Keratinocyte (primary cell): Measurements from ENCODE around the gene SLC28A3. TPM values are rescaled to one million over a fixed set of nuclear protein-coding genes. Genes with fewer than 3 reads are reported as not detected.

ENCODE experiments used
- DNase-seq: peaks from one replicate; pipeline ENCODE4 v3.0.0-alpha.2; 2011; ENCODE audit warnings: low read depth, missing footprints, low spot score
- FAIRE-seq: peaks from 2 replicates; lab custom pipeline; 2011; peaks lifted over from hg19 to GRCh38; lab: Jason Lieb, UNC
- H2AFZ ChIP-seq: 2 replicates; pipeline ENCODE4 v1.6.0; 2012; ENCODE audit warnings: low read length, control low read depth, inconsistent platforms; ENCODE audit not compliant: control insufficient read depth
- H3K27ac ChIP-seq: 2 replicates; pipeline ENCODE4 v1.5.1; 2011; ENCODE audit warnings: low read length; ENCODE audit not compliant: control insufficient read depth, insufficient read depth
- H3K27me3 ChIP-seq: 3 replicates; pipeline ENCODE4 v1.6.0; 2011; ENCODE audit warnings: low read length; ENCODE audit not compliant: control insufficient read depth, insufficient read depth; ENCODE audit errors: extremely low read depth
- H3K36me3 ChIP-seq, 2 experiments: 2 replicates in 1 of 2; 3 replicates in 1 of 2; pipeline ENCODE4 v1.5.1; 2011; ENCODE audit warnings: low read length in 2 of 2, mild to moderate bottlenecking in 1 of 2; ENCODE audit not compliant: control insufficient read depth in 2 of 2, insufficient read depth in 2 of 2; ENCODE audit errors: extremely low read depth in 1 of 2
- H3K4me1 ChIP-seq: 3 replicates; pipeline ENCODE4 v1.5.1; 2011; ENCODE audit warnings: low read length; ENCODE audit not compliant: control insufficient read depth, insufficient read depth; ENCODE audit errors: extremely low read depth
- H3K4me2 ChIP-seq: 3 replicates; pipeline ENCODE4 v1.6.0; 2011; ENCODE audit warnings: low read depth, low read length; ENCODE audit not compliant: control insufficient read depth, insufficient read depth; ENCODE audit errors: extremely low read depth
- H3K4me3 ChIP-seq, 3 experiments: fragments of 200-600 bp in 1 of 3; sonication (generic) in 1 of 3; 2 replicates in 2 of 3; 3 replicates in 1 of 3; pipeline ENCODE4 v1.5.1; 2011 to 2016; ENCODE audit warnings: low read length in 3 of 3, mild to moderate bottlenecking in 3 of 3, control low read depth in 2 of 3, inconsistent platforms in 1 of 3, low read depth in 1 of 3, mixed read lengths in 1 of 3, mixed run types in 1 of 3, moderate library complexity in 1 of 3; ENCODE audit not compliant: control insufficient read depth in 2 of 3, insufficient read depth in 2 of 3; ENCODE audit errors: extremely low read depth in 1 of 3
- H3K79me2 ChIP-seq: 2 replicates; pipeline ENCODE4 v1.6.0; 2012; ENCODE audit warnings: low read length; ENCODE audit not compliant: control insufficient read depth, insufficient read depth
- H3K9ac ChIP-seq: 3 replicates; pipeline ENCODE4 v1.6.0; 2011; ENCODE audit warnings: low read length; ENCODE audit not compliant: control insufficient read depth, insufficient read depth; ENCODE audit errors: extremely low read depth
- H3K9me1 ChIP-seq: 3 replicates; pipeline ENCODE4 v1.6.0; 2011; ENCODE audit warnings: low read length; ENCODE audit not compliant: control insufficient read depth, insufficient read depth; ENCODE audit errors: extremely low read depth
- H3K9me3 ChIP-seq: 2 replicates; pipeline ENCODE4 v1.5.1; 2012; ENCODE audit warnings: low read depth, low read length; ENCODE audit not compliant: control insufficient read depth
- H4K20me1 ChIP-seq: 3 replicates; pipeline ENCODE4 v1.6.0; 2011; ENCODE audit warnings: low read length; ENCODE audit not compliant: control insufficient read depth, insufficient read depth; ENCODE audit errors: extremely low read depth
- EZH2 ChIP-seq: IDR thresholded peaks from one replicate; pipeline ENCODE4 v1.6.1; 2012; ENCODE audit warnings: inconsistent platforms, mild to moderate bottlenecking, low read length, moderate library complexity
- dilution Hi-C: fragments of 300-500 bp; cut with MboI; formaldehyde crosslinking; loops from one replicate; pipeline ENCODE4 v1.7.0; 2020; ENCODE audit warnings: low sequenced_read_pairs; ENCODE audit not compliant: extremely low pct_ligation_motif_present
- polyA plus RNA-seq, 5 experiments: library from polyadenylated mRNA; depleted of rRNA in 3 of 5; stranded (reverse) in 3 of 5; stranded (forward) in 1 of 5; unstranded in 1 of 5; fragments of >200 nt; gene quantifications; 1 replicate in 1 of 5; 2 replicates in 3 of 5; 3 replicates in 1 of 5; pipeline versions ENCODE4 v1.2.1 to v1.2.3, GENCODE V29; 2011 to 2012; ENCODE audit warnings: missing spikeins in 2 of 5, low read depth in 1 of 5, low replicate concordance in 1 of 5
- TF ChIP-seq, protein P1 (sequence below), 3 experiments: IDR thresholded peaks in 1 of 3; conservative IDR thresholded peaks in 1 of 3; optimal IDR thresholded peaks in 1 of 3; 2 replicates in 2 of 3; 3 replicates in 1 of 3; pipeline versions ENCODE3 to v1.5.1; 2011; ENCODE audit warnings: low read length in 3 of 3, mild to moderate bottlenecking in 3 of 3, moderate library complexity in 2 of 3, control low read depth in 1 of 3, inconsistent platforms in 1 of 3; ENCODE audit not compliant: insufficient read depth in 2 of 3; ENCODE audit errors: extremely low read depth in 1 of 3

The SLC28A3 gene
- polyA plus RNA-seq, 1 donor (not counting 4 experiments of a cell fraction or from before 2014, with no cell fraction given), result 2.4 TPM

- H3K9ac ChIP-seq, result peak overlapping the region; percentile 44
- no peaks in the 10 kb centered on the region for H3K9me3 ChIP-seq
- H3K27ac ChIP-seq, result no peak overlapping the region
- no peaks in the 10 kb centered on the region for H3K79me2 ChIP-seq
- dilution Hi-C loops, result no loop called here
- H3K4me3 ChIP-seq, result no peak overlapping the region
- H2AFZ ChIP-seq, result peak overlapping the region; percentile 15
- H3K4me2 ChIP-seq, result peak overlapping the region; percentile 32
- no peaks in the 10 kb centered on the region for H3K27me3 ChIP-seq
- DNase-seq (no peak), FAIRE-seq (no peak)
- H3K9me1 ChIP-seq, result peaks cover 4% of the 10 kb centered on the region
- H3K36me3 ChIP-seq, result no peaks in the 10 kb centered on the region
- no peaks in the 10 kb centered on the region for H4K20me1 ChIP-seq
- TF ChIP-seq, protein P1, sequence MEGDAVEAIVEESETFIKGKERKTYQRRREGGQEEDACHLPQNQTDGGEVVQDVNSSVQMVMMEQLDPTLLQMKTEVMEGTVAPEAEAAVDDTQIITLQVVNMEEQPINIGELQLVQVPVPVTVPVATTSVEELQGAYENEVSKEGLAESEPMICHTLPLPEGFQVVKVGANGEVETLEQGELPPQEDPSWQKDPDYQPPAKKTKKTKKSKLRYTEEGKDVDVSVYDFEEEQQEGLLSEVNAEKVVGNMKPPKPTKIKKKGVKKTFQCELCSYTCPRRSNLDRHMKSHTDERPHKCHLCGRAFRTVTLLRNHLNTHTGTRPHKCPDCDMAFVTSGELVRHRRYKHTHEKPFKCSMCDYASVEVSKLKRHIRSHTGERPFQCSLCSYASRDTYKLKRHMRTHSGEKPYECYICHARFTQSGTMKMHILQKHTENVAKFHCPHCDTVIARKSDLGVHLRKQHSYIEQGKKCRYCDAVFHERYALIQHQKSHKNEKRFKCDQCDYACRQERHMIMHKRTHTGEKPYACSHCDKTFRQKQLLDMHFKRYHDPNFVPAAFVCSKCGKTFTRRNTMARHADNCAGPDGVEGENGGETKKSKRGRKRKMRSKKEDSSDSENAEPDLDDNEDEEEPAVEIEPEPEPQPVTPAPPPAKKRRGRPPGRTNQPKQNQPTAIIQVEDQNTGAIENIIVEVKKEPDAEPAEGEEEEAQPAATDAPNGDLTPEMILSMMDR (optimal IDR thresholded peaks at IDR 0.05 in 1 of 3, IDR thresholded peaks at IDR 0.05 in 1 of 3, conservative IDR thresholded peaks at IDR 0.05 in 1 of 3; ENCODE audit: extremely low read depth in 1 of 3, insufficient read depth in 2 of 3, low read length in 3 of 3), result no peak
- TF ChIP-seq EZH2, result no peak
- peaks cover 12% of the 10 kb centered on the region for H3K4me1 ChIP-seq
Observed at GRCh38 chr9:84339503-84339902, 1.1 kb downstream of the SLC28A3 start.

GRCh38 chr9:84338792-84339191 lies 1.8 kb downstream of the SLC28A3 start:
- no peaks in the 10 kb centered on the region for H3K27me3 ChIP-seq
- H3K9me1 ChIP-seq, result peaks cover 4% of the 10 kb centered on the region
- H3K4me1 ChIP-seq, result peaks cover 12% of the 10 kb centered on the region
- TF ChIP-seq, protein P1 (optimal IDR thresholded peaks at IDR 0.05 in 1 of 3, IDR thresholded peaks at IDR 0.05 in 1 of 3, conservative IDR thresholded peaks at IDR 0.05 in 1 of 3; ENCODE audit: extremely low read depth in 1 of 3, insufficient read depth in 2 of 3, low read length in 3 of 3), result no peak
- TF ChIP-seq EZH2, result no peak
- H3K36me3 ChIP-seq, result no peaks in the 10 kb centered on the region
- H3K27ac ChIP-seq, result no peak overlapping the region
- FAIRE-seq, result no peak
- H2AFZ ChIP-seq, result no peak overlapping the region
- DNase-seq, result no peak
- no peak overlapping the region for H3K4me3 ChIP-seq
- dilution Hi-C loops, result no loop called here
- no peak overlapping the region for H3K9ac ChIP-seq
- no peaks in the 10 kb centered on the region for H3K9me3 ChIP-seq
- no peak overlapping the region for H3K4me2 ChIP-seq
- H4K20me1 ChIP-seq, result no peaks in the 10 kb centered on the region
- H3K79me2 ChIP-seq, result no peaks in the 10 kb centered on the region
